Heart right ventricle (tissue), 16 donors: ENCODE results near the gene LRRC26. TPM values are rescaled to one million over a fixed set of nuclear protein-coding genes. Genes with fewer than 3 reads are reported as not detected.

ENCODE experiments used
- ATAC-seq, 8 donors: fragments of 200-7000 bp; cut with Tn5 transposase; one replicate each; pipeline ENCODE4 v1.9.1; 2020; ENCODE audit warnings: mild to moderate bottlenecking in 8 of 8, moderate library complexity in 8 of 8, moderate number of reproducible peaks in 1 of 8
- DNase-seq, 2 donors: peaks; one replicate each; pipeline ENCODE4 v3.0.0-alpha.2; 2020
- H3K27ac ChIP-seq, 10 donors: fragments of 200-600 bp; sonication (generic) in 2 of 10; one replicate each; pipeline versions ENCODE4 v1.5.0 to v1.8.0; 2020 to 2022; ENCODE audit warnings: mild to moderate bottlenecking in 3 of 10
- H3K27me3 ChIP-seq, 7 donors: fragments of 200-600 bp; one replicate each; pipeline ENCODE4 v1.8.0; 2021 to 2022; ENCODE audit warnings: mild to moderate bottlenecking in 2 of 7
- H3K36me3 ChIP-seq, 9 donors: fragments of 200-600 bp; sonication (generic) in 1 of 9; one replicate each; pipeline versions ENCODE4 v1.5.0 to v1.8.0; 2020 to 2022; ENCODE audit warnings: mild to moderate bottlenecking in 2 of 9
- H3K4me1 ChIP-seq, 9 donors: fragments of 200-600 bp; sonication (generic) in 1 of 9; one replicate each; pipeline versions ENCODE4 v1.5.0 to v1.8.0; 2020 to 2022; ENCODE audit warnings: mild to moderate bottlenecking in 4 of 9
- H3K4me3 ChIP-seq, 10 donors: fragments of 200-600 bp; sonication (generic) in 2 of 10; one replicate each; pipeline versions ENCODE4 v1.5.0 to v1.8.0; 2020 to 2022; ENCODE audit warnings: mild to moderate bottlenecking in 7 of 10, moderate library complexity in 2 of 10
- H3K9me3 ChIP-seq, 11 donors: fragments of 200-600 bp in 10 of 11; sonication (generic) in 2 of 11; one replicate each; pipeline versions ENCODE4 v1.5.0 to v1.8.0; 2013 to 2022; ENCODE audit warnings: mild to moderate bottlenecking in 2 of 11, control low read depth in 1 of 11, moderate library complexity in 1 of 11
- CTCF ChIP-seq, 9 donors: fragments of 200-600 bp; sonication (generic) in 2 of 9; IDR thresholded peaks; one replicate each; pipeline versions ENCODE4 v1.5.0 to v1.8.0; 2021 to 2022; ENCODE audit warnings: antibody characterized with exemption in 9 of 9, mild to moderate bottlenecking in 5 of 9, moderate library complexity in 1 of 9
- WGBS, 2 donors: extraction: QIAGEN DNeasy Blood & Tissue Kit; methylation state at CpG; one replicate each; pipeline ENCODE4 v1.1.7; 2013; ENCODE audit warnings: inconsistent platforms in 1 of 2; 5-methylcytosine and 5-hydroxymethylcytosine counted together
- intact Hi-C, 10 donors: fragments of 100-400 bp; cut with DNase I; formaldehyde crosslinking; loops; one replicate each; pipeline versions ENCODE4 v1.11.1 to v1.14.2; 2022
- polyA plus RNA-seq, 2 donors: library from polyadenylated mRNA; stranded (reverse); fragments of 200-250 nt; gene quantifications; one replicate each; pipeline ENCODE4 v1.2.3, GENCODE V29; 2013
- total RNA-seq, 10 donors: library from RNA; stranded (reverse); fragmentation: NEBNext Ultra II Directional in 3 of 10; extraction: Animal tissue kit (Norgen Biotek cat#: 25700) in 3 of 10; gene quantifications; one replicate each; pipeline versions ENCODE4 v1.2.1 to v1.2.4, GENCODE V29; 2021 to 2023
- donor health status: Arrhythmogenic right ventricular cardiomyopathy.
- donor health status: ischemic (EF 13 %, LVEDD 7.1; RV severe dilation, severe dysfunction).
- donor health status: healthy with polysubstance abuse.
- donor health status: DM: no; HTN: yes; CAD: no.
- donor health status: DM: no; HTN: no; CAD: no.
- donor health status: ischemic (EF 25% LVEDD 6.9; RV normal size, moderate dysfunction).
- donor health status: ischemic (EF 25% LVEDD 5.7; RV mildly dilated, moderate dysfunction).
- donor health status: healthy.
- donor health status: DM: yes; HTN: yes; CAD: no.
- donor health status: Ischemic cardiomyopathy.
- donor health status: ischemic (EF 35%, LVEDD 5.7; RV mildly dilated, moderate dysfunction).
- donor health status: nonischemic (EF 11% LVEDD 7.7; RV severe dilation, severe dysfunction).
- donor health status: DM: yes; HTN: yes; CAD: no.
- donor health status: PGD.
- donor health status: ischemic (EF 29% LVEDD 5.4; RV normal size, mild dysfunction).
- donor health status: nonischemic (EF 23%, LVEDD 6.1; RV moderate dilation, normal function).

Gene LRRC26
- total and polyA plus RNA-seq, 12 donors: not detected

- no peak overlapping the region for H3K4me3 ChIP-seq
- intact Hi-C loops: no loop called here
- no peaks in the 10 kb centered on the region for H3K9me3 ChIP-seq
- H3K27me3 ChIP-seq: peaks cover 4 to 63% (median 46%) of the 10 kb centered on the region in 7 donors
- H3K4me1 ChIP-seq: no peaks in the 10 kb centered on the region
- ATAC-seq: no peak
- no peak overlapping the region for H3K27ac ChIP-seq
- DNase-seq: no peak
- no peaks in the 10 kb centered on the region for H3K36me3 ChIP-seq
- 87 to 89% methylated on average over 23 to 26 of the region's 26 CpGs for WGBS, 2 donors
- TF ChIP-seq CTCF (IDR thresholded peaks at IDR 0.05): no peak
Measured at GRCh38 chr9:137147091-137147792, 22.6 kb downstream of the LRRC26 start.

- ATAC-seq (no peak), DNase-seq (no peak)
- no peaks in the 10 kb centered on the region for H3K36me3 ChIP-seq
- TF ChIP-seq CTCF (IDR thresholded peaks at IDR 0.05): no peak
- H3K4me1 ChIP-seq: no peaks in the 10 kb centered on the region
- no peak overlapping the region for H3K4me3 ChIP-seq
- no peaks in the 10 kb centered on the region for H3K9me3 ChIP-seq
- no peak overlapping the region for H3K27ac ChIP-seq
- peaks cover 8 to 70% (median 53%) of the 10 kb centered on the region in 7 donors for H3K27me3 ChIP-seq
- intact Hi-C loops: no loop called here
- WGBS, 2 donors: 56 to 59% methylated on average over 9 of the region's 9 CpGs
Measured at GRCh38 chr9:137146527-137146918, 23.3 kb downstream of the LRRC26 start.

GRCh38 chr9:137145731-137146526 lies 23.9 kb downstream of the LRRC26 start:
- intact Hi-C loops: no loop called here
- 48 to 54% methylated on average over 46 to 49 of the region's 49 CpGs for WGBS, 2 donors
- no peaks in the 10 kb centered on the region for H3K36me3 ChIP-seq
- no peaks in the 10 kb centered on the region for H3K4me1 ChIP-seq
- DNase-seq (no peak), ATAC-seq (no peak)
- H3K9me3 ChIP-seq: no peaks in the 10 kb centered on the region
- no peak overlapping the region for H3K4me3 ChIP-seq
- TF ChIP-seq CTCF (IDR thresholded peaks at IDR 0.05): no peak
- no peak overlapping the region for H3K27ac ChIP-seq
- peaks cover 11 to 76% (median 59%) of the 10 kb centered on the region in 7 donors for H3K27me3 ChIP-seq

- Histone ChIP-seq H3K4me3 (no peak overlapping the region), H3K4me1 (peaks cover 0 to 6% (median 5%) of the 10 kb centered on the region in 9 donors), H3K36me3 (no peaks in the 10 kb centered on the region), H3K27ac (no peak overlapping the region), H3K27me3 (peaks cover 32 to 88% (median 82%) of the 10 kb centered on the region in 7 donors), H3K9me3 (no peaks in the 10 kb centered on the region)
- WGBS, 2 donors: 54 to 77% methylated on average over 4 of the region's 4 CpGs
- ATAC-seq (no peak), DNase-seq (no peak)
- TF ChIP-seq CTCF (IDR thresholded peaks at IDR 0.05): no peak
- intact Hi-C loops: loop anchor here in 1 of 10 donors (5.0 kb wide), 1 partner anchor 34 kb away; no protein-coding TSS in a partner anchor
Measured at GRCh38 chr9:137143459-137143858, 26.4 kb downstream of the LRRC26 start.
